Nephron (organoid): Measurements from ENCODE around the gene OR6V1.
A peak's percentile ranks its signal among the peaks of the same experiment; 100 is the strongest.

Source experiments
- H3K27ac Mint-ChIP-seq, 3 experiments: 2 replicates each; pipeline ENCODE4 v1.8.0; 2020; ENCODE audit warnings: mixed read lengths in 3 of 3, mild to moderate bottlenecking in 2 of 3, moderate library complexity in 1 of 3
- H3K27me3 Mint-ChIP-seq: 2 replicates; pipeline ENCODE4 v1.8.0; 2021; ENCODE audit warnings: low read depth, mild to moderate bottlenecking, moderate library complexity, mixed read lengths
- H3K36me3 Mint-ChIP-seq: 2 replicates; pipeline ENCODE4 v1.8.0; 2020; ENCODE audit warnings: low read depth, mixed read lengths
- H3K4me1 Mint-ChIP-seq: 2 replicates; pipeline ENCODE4 v1.8.0; 2020; ENCODE audit warnings: mixed read lengths
- H3K4me3 Mint-ChIP-seq, 3 experiments: 2 replicates each; pipeline ENCODE4 v1.8.0; 2020; ENCODE audit warnings: mild to moderate bottlenecking in 3 of 3, mixed read lengths in 3 of 3, moderate library complexity in 2 of 3
- H3K9me3 Mint-ChIP-seq: 2 replicates; pipeline ENCODE4 v1.8.0; 2020; ENCODE audit warnings: mixed read lengths
- CTCF ChIP-seq, 3 experiments: fragments of 200-600 bp; sonication (generic); IDR thresholded peaks; one replicate each; pipeline ENCODE4 v1.5.0; 2021; ENCODE audit warnings: antibody characterized with exemption in 3 of 3; ENCODE audit not compliant: unreplicated experiment in 3 of 3

Gene OR6V1, protein sequence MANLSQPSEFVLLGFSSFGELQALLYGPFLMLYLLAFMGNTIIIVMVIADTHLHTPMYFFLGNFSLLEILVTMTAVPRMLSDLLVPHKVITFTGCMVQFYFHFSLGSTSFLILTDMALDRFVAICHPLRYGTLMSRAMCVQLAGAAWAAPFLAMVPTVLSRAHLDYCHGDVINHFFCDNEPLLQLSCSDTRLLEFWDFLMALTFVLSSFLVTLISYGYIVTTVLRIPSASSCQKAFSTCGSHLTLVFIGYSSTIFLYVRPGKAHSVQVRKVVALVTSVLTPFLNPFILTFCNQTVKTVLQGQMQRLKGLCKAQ

DNA sequence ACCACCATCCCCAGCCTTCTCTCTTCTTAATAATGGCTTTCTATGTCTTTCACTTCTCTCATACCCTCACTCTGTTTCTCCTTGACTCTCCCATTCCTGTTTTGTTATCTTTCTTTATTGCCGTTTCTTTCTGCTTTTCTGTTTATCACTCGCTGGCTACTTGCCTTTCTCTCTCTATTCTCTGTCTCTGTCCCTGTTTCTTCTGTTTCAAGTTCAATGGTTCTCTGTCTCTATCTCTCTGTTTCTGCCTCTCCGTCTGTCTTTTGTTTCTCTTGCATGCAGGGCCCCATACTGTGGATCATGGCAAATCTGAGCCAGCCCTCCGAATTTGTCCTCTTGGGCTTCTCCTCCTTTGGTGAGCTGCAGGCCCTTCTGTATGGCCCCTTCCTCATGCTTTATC, at the start of gene OR6V1:
TSS of gene OR6V1 (plus strand) at position 301 of the 400 bp plus-strand sequence. CDS start at position 301, 0 bp downstream.
- Mint-ChIP-seq H3K36me3 (no peaks in the 10 kb centered on the region), H3K27ac (peak within 1 kb of the TSS in 1 of 3 experiments; percentile 5), H3K27me3 (peaks cover 7% of the 10 kb centered on the region), H3K4me3 (no peak within 1 kb of the TSS), H3K4me1 (peaks cover 23% of the 10 kb centered on the region), H3K9me3 (no peaks in the 10 kb centered on the region)
- no peak for TF ChIP-seq CTCF (IDR thresholded peaks at IDR 0.05; ENCODE audit: unreplicated experiment in 3 of 3)

- Mint-ChIP-seq H3K9me3 (peaks cover 4% of the 10 kb centered on the region), H3K27me3 (peaks cover 3% of the 10 kb centered on the region), H3K27ac (peak overlapping the region in 1 of 3 experiments; percentile 2), H3K36me3 (peaks cover 3% of the 10 kb centered on the region), H3K4me1 (peaks cover 8% of the 10 kb centered on the region), H3K4me3 (no peak overlapping the region)
- no peak for TF ChIP-seq CTCF (IDR thresholded peaks at IDR 0.05; ENCODE audit: unreplicated experiment in 3 of 3)
Measured at GRCh38 chr7:143002898-143003297, 49.2 kb upstream of the OR6V1 start.

- Mint-ChIP-seq H3K9me3 (peaks cover 4% of the 10 kb centered on the region), H3K4me1 (peaks cover 10% of the 10 kb centered on the region), H3K27me3 (peaks cover 3% of the 10 kb centered on the region), H3K36me3 (peaks cover 3% of the 10 kb centered on the region), H3K4me3 (peak overlapping the region in 1 of 3 experiments; percentile 22), H3K27ac (peak overlapping the region; percentile 2 to 47 (median 32))
- TF ChIP-seq CTCF (IDR thresholded peaks at IDR 0.05; ENCODE audit: unreplicated experiment in 3 of 3): peak; percentile 55 to 70 (median 60)
Measured at GRCh38 chr7:143003393-143004051, 48.6 kb upstream of the OR6V1 start.

DNA sequence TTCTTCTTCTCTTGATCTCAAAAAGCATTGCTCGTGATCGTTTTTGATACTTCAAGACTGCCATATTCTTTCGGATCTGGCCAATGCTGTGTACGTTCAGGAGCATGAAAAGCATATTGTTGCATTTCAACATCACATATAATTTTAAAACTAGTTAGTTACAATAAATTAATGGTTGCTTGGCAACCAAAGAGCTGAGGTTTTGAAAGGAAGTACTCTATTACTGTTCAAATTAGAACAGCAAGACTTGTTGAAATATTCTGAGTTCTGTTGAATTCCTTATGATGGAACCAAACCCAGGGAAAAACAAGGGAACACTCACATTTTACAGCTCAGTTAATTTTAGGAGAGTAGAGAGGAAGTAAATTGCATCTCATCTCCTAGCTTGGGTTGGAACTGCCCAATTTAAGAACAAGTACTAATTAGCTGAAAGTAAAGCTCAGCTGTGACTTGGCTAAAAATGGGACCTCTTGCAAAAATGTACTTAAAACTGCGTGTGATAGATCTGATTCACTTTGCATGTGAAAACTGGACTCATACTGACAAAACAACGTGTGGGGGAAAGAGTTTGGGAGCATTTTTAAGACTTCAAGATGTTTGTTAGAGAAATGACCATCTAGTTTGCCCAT, 46.4 kb upstream of the OR6V1 start:
- peaks cover 3% of the 10 kb centered on the region for H3K36me3 Mint-ChIP-seq

More for the DNA sequence above, 46.4 kb upstream of the OR6V1 start:
- Mint-ChIP-seq H3K27me3 (peaks cover 6% of the 10 kb centered on the region), H3K9me3 (peaks cover 4% of the 10 kb centered on the region), H3K4me3 (no peak overlapping the region), H3K4me1 (peaks cover 10% of the 10 kb centered on the region), H3K27ac (no peak overlapping the region)
- no peak for TF ChIP-seq CTCF (IDR thresholded peaks at IDR 0.05; ENCODE audit: unreplicated experiment in 3 of 3)
